ENCODE data around the gene MYO18B.

DNA sequence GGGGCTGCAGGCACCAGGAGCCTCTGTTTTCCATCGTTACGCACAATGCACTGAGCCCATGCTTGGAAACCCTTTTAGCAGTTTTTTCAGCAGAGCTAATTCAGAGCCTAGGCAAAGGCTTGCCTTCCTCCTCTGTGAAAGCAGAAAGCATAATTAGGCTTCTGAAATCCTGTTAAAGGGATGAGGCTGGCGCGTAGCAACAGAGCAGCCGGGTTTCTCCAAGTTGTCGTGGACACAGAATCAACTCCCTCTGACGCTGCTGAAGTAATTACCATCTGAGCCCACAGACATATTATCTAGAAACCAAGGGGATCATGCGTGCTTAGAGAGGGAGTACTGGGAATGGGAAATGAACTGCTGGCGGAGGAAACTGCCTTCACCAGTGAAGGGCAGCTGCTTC lies 85.4 kb downstream of the MYO18B start:
- TF ChIP-seq POLR2A (IDR thresholded peaks at IDR 0.05; ENCODE audit: control extremely low read depth in 1 of 2, low read depth in 2 of 2, low read length in 2 of 2) (no peak), CTCF (IDR thresholded peaks at IDR 0.05; ENCODE audit: control extremely low read depth in 1 of 3, insufficient read depth in 1 of 3, low read depth in 1 of 3, low read length in 3 of 3) (no peak), GABPA (IDR thresholded peaks at IDR 0.05; ENCODE audit: borderline replicate concordance, insufficient read depth, low read length) (no peak), EGR1 (IDR thresholded peaks at IDR 0.05; ENCODE audit: borderline replicate concordance, low read depth, low read length) (no peak), NRF1 (IDR thresholded peaks at IDR 0.05; ENCODE audit: low read depth, low read length) (no peak), EP300 (IDR thresholded peaks at IDR 0.05; ENCODE audit: borderline replicate concordance in 1 of 2, low read depth in 2 of 2, low read length in 2 of 2) (no peak), CREB1 (IDR thresholded peaks at IDR 0.05) (no peak), JUN (IDR thresholded peaks at IDR 0.05; ENCODE audit: low read depth, low read length) (no peak), POLR2AphosphoS5 (IDR thresholded peaks at IDR 0.05; ENCODE audit: low read depth, low read length) (no peak), YY1 (IDR thresholded peaks at IDR 0.05; ENCODE audit: low read depth, low read length) (no peak), RBBP5 (IDR thresholded peaks at IDR 0.05; ENCODE audit: borderline replicate concordance, low read depth, low read length) (no peak), MAX (IDR thresholded peaks at IDR 0.05) (no peak), SP1 (IDR thresholded peaks at IDR 0.05; ENCODE audit: low read depth, low read length) (no peak), EZH2 (IDR thresholded peaks at IDR 0.05; ENCODE audit: low read depth, low read length, severe bottlenecking) (no peak)
